Mesenchymal stem cell (in vitro differentiated cells and primary cell): ENCODE results near the gene TMEM33.

ENCODE experiments used
- DNase-seq: peaks from one replicate; pipeline ENCODE4 v3.0.0-alpha.2; 2013
- H2AFZ ChIP-seq: one replicate; pipeline ENCODE4 v1.6.1; 2013; ENCODE audit warnings: low read depth, mild to moderate bottlenecking, control low read depth, inconsistent platforms, low read length, moderate library complexity
- H2AK5ac ChIP-seq: 2 replicates; pipeline ENCODE4 v1.6.1; 2013; ENCODE audit warnings: low read length, moderate library complexity, mild to moderate bottlenecking, inconsistent platforms; ENCODE audit not compliant: severe bottlenecking
- H2BK120ac ChIP-seq: one replicate; pipeline ENCODE4 v1.6.1; 2013; ENCODE audit warnings: low read depth, mild to moderate bottlenecking, inconsistent platforms, low read length, moderate library complexity
- H2BK12ac ChIP-seq, 2 experiments: one replicate each; pipeline ENCODE4 v1.6.1; 2013; ENCODE audit warnings: inconsistent platforms in 2 of 2, low read length in 2 of 2, mild to moderate bottlenecking in 2 of 2, moderate library complexity in 2 of 2, control low read depth in 1 of 2
- H2BK15ac ChIP-seq: one replicate; pipeline ENCODE4 v1.6.1; 2013; ENCODE audit warnings: mild to moderate bottlenecking, low read depth, inconsistent platforms; ENCODE audit not compliant: poor library complexity, severe bottlenecking
- H2BK5ac ChIP-seq: 2 replicates; pipeline ENCODE4 v1.6.1; 2013; ENCODE audit warnings: low read depth, mild to moderate bottlenecking, low read length, control low read depth, inconsistent platforms; ENCODE audit not compliant: poor library complexity, severe bottlenecking
- H3K14ac ChIP-seq, 2 experiments: one replicate each; pipeline ENCODE4 v1.6.1; 2013; ENCODE audit warnings: inconsistent platforms in 2 of 2, low read length in 2 of 2, control low read depth in 1 of 2, mild to moderate bottlenecking in 1 of 2, moderate library complexity in 1 of 2
- H3K18ac ChIP-seq, 2 experiments: one replicate each; pipeline ENCODE4 v1.6.1; 2013; ENCODE audit warnings: inconsistent platforms in 2 of 2, low read length in 2 of 2, control low read depth in 1 of 2, low read depth in 1 of 2, mild to moderate bottlenecking in 1 of 2
- H3K23ac ChIP-seq, 2 experiments: one replicate each; pipeline ENCODE4 v1.6.1; 2013; ENCODE audit warnings: inconsistent platforms in 2 of 2, low read length in 2 of 2, mild to moderate bottlenecking in 2 of 2, moderate library complexity in 2 of 2, control low read depth in 1 of 2
- H3K27ac ChIP-seq: 2 replicates; pipeline ENCODE4 v1.5.1; 2013; ENCODE audit warnings: mild to moderate bottlenecking, moderate library complexity, low read length, control low read depth, inconsistent platforms; ENCODE audit not compliant: poor library complexity, severe bottlenecking
- H3K27me3 ChIP-seq, 2 experiments: 2 replicates each; pipeline versions ENCODE4 v1.6.1 to v1.7.0; 2013; ENCODE audit warnings: low read length in 2 of 2, mild to moderate bottlenecking in 2 of 2, moderate library complexity in 2 of 2, control low read depth in 1 of 2, inconsistent platforms in 1 of 2; ENCODE audit not compliant: control insufficient read depth in 1 of 2, insufficient read depth in 1 of 2
- H3K36me3 ChIP-seq, 2 experiments: 2 replicates each; pipeline versions ENCODE4 v1.6.1 to v1.7.0; 2013; ENCODE audit warnings: low read length in 2 of 2, control low read depth in 1 of 2, inconsistent platforms in 1 of 2, low read depth in 1 of 2, mild to moderate bottlenecking in 1 of 2; ENCODE audit not compliant: insufficient read depth in 2 of 2, control insufficient read depth in 1 of 2
- H3K4ac ChIP-seq, 2 experiments: one replicate each; pipeline ENCODE4 v1.6.1; 2013; ENCODE audit warnings: inconsistent platforms in 2 of 2, low read length in 2 of 2, mild to moderate bottlenecking in 2 of 2, moderate library complexity in 2 of 2, control low read depth in 1 of 2, low read depth in 1 of 2
- H3K4me1 ChIP-seq: 2 replicates; pipeline ENCODE4 v1.6.1; 2013; ENCODE audit warnings: low read depth, low read length, control low read depth; ENCODE audit not compliant: control insufficient read depth, insufficient read depth
- H3K4me2 ChIP-seq: 2 replicates; pipeline ENCODE4 v1.6.1; 2013; ENCODE audit warnings: low read length, mild to moderate bottlenecking, inconsistent platforms; ENCODE audit not compliant: poor library complexity, severe bottlenecking
- H3K4me3 ChIP-seq, 2 experiments: 2 replicates each; pipeline versions ENCODE4 v1.5.1 to v1.7.0; 2013; ENCODE audit warnings: low read length in 2 of 2, mild to moderate bottlenecking in 2 of 2, control low read depth in 1 of 2, low read depth in 1 of 2; ENCODE audit not compliant: insufficient read depth in 1 of 2
- H3K79me1 ChIP-seq: replicated peaks from 2 replicates; pipeline ENCODE4 v1.6.1; 2013; ENCODE audit warnings: mild to moderate bottlenecking, control low read depth, low read length, inconsistent platforms; ENCODE audit not compliant: poor library complexity, severe bottlenecking
- H3K9ac ChIP-seq: 2 replicates; pipeline ENCODE4 v1.7.0; 2013; ENCODE audit warnings: mild to moderate bottlenecking, low read length, moderate library complexity
- H3K9me3 ChIP-seq: 2 replicates; pipeline ENCODE4 v1.7.0; 2013; ENCODE audit warnings: mild to moderate bottlenecking, low read length; ENCODE audit not compliant: control insufficient read depth
- H4K8ac ChIP-seq: one replicate; pipeline ENCODE4 v1.6.1; 2013; ENCODE audit warnings: inconsistent platforms, mild to moderate bottlenecking, low read length, moderate library complexity
- H4K91ac ChIP-seq: one replicate; pipeline ENCODE4 v1.6.1; 2013; ENCODE audit warnings: mild to moderate bottlenecking, low read length, inconsistent platforms
- WGBS: methylation state at CpG from one replicate; pipeline ENCODE4 v1.1.7; 2013; ENCODE audit warnings: mixed read lengths; 5-methylcytosine and 5-hydroxymethylcytosine counted together

TMEM33 gene

DNA sequence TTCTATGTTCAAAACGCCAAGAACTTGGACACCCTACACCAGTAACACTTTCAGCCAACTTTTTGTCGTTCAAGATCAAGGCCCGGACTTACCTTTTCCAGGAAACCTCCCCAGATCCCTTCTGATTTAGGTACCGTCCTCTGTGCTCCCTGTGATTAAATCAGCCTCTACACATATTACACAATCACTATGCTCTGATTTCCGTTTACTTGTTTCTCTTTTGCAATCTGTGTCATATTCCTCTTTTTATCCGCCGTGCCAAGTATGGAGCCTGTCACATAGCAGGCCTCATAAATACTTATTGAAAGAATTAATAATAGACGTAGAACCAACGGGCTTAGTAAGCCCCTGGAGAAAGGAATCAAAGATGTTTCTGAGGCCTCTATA is 722 bp upstream of the TMEM33 start:
- 98% methylated on average over 9 of the region's 9 CpGs for WGBS
- Histone ChIP-seq H3K27ac (no peak overlapping the region), H3K9ac (no peak overlapping the region), H2AK5ac (no peak overlapping the region), H2BK12ac (no peak overlapping the region), H2AFZ (no peak overlapping the region), H2BK120ac (no peak overlapping the region), H3K4me3 (peak overlapping the region in 1 of 2 experiments; percentile 98), H4K91ac (no peak overlapping the region), H3K4me1 (peaks cover 5% of the 10 kb centered on the region), H3K36me3 (peaks cover 0 to 13% of the 10 kb centered on the region in 2 experiments), H3K14ac (no peak overlapping the region), H3K4ac (no peak overlapping the region), H3K23ac (no peak overlapping the region), H2BK15ac (no peak overlapping the region), H2BK5ac (no peak overlapping the region), H3K9me3 (no peaks in the 10 kb centered on the region), H3K27me3 (no peaks in the 10 kb centered on the region), H3K79me1 (peaks cover 2% of the 10 kb centered on the region), H3K4me2 (peak overlapping the region; percentile 47), H4K8ac (no peak overlapping the region), H3K18ac (no peak overlapping the region)
- no peak for DNase-seq

DNA sequence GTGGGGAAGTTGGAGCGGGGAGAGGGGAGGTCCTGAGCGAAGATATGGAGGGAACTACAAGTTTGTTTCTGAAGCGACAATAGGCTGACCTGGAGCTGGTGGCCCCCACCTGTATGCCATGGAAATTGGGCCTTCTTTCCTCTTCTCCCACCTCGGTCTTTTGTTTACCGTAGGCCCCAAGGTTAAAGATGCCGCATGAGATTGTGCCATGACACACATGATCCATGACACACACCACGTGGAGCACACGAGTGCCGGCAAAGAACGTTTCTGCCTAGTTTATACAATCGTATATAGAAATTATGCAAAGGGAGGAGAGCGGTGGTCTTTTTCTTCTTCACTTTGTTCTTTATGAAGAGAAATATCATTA is 408 bp downstream of the TMEM33 start:
- peak overlapping the region; percentile 94 to 98 for H3K4me3 ChIP-seq
- WGBS, result under 1% methylated on average over 10 of the region's 12 CpGs
- no peak overlapping the region for H4K91ac ChIP-seq
- H3K9me3 ChIP-seq, result no peaks in the 10 kb centered on the region
- peak overlapping the region; percentile 98 for H3K9ac ChIP-seq
- H3K27ac ChIP-seq, result peak overlapping the region; percentile 65
- H2BK5ac ChIP-seq, result no peak overlapping the region
- no peaks in the 10 kb centered on the region for H3K27me3 ChIP-seq
- peaks cover 2% of the 10 kb centered on the region for H3K79me1 ChIP-seq
- peak; percentile 59 for DNase-seq
- H2BK12ac ChIP-seq, result no peak overlapping the region
- H2AK5ac ChIP-seq, result no peak overlapping the region
- H3K14ac ChIP-seq, result no peak overlapping the region
- peaks cover 0 to 24% of the 10 kb centered on the region in 2 experiments for H3K36me3 ChIP-seq
- peak overlapping the region in 1 of 2 experiments; percentile 85 for H3K4ac ChIP-seq
- no peak overlapping the region for H2BK15ac ChIP-seq
- H4K8ac ChIP-seq, result peak overlapping the region; percentile 7
- H3K4me1 ChIP-seq, result peaks cover 5% of the 10 kb centered on the region
- peak overlapping the region in 1 of 2 experiments; percentile 79 for H3K18ac ChIP-seq
- peak overlapping the region in 1 of 2 experiments; percentile 16 for H3K23ac ChIP-seq
- H3K4me2 ChIP-seq, result peak overlapping the region; percentile 70
- H2AFZ ChIP-seq, result no peak overlapping the region
- peak overlapping the region; percentile 52 for H2BK120ac ChIP-seq

DNA sequence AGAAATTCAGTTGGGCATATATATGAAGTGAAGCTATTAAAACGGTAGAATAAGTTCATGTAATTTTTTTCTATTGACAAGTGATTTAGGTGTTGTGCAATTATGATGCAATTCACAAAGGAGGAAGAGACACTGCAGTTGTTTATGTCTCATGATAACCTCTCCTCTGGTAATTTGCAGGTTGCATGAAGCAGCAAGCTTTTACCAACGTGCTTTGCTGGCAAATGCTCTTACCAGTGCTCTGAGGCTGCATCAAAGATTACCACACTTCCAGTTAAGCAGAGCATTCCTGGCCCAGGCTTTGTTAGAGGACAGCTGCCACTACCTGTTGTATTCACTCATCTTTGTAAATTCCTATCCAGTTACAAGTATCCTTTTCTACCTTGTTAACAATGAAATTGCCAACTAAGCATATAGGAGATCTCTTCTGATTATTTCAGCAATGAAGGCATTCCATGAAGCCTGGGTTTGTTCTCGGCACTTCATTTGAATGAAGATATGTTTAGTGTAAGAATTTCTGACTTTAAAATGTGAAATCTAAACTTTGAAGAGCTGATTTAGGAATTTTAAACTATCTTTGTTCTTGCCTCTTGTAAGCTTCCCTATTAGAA is 3.9 kb downstream of the TMEM33 start:
- Histone ChIP-seq H2BK5ac (no peak overlapping the region), H3K4me3 (no peak overlapping the region), H3K27me3 (no peaks in the 10 kb centered on the region), H2BK12ac (no peak overlapping the region), H3K4me2 (no peak overlapping the region), H4K8ac (peak overlapping the region; percentile 15), H3K9me3 (no peaks in the 10 kb centered on the region), H3K23ac (no peak overlapping the region), H3K79me1 (peaks cover 5% of the 10 kb centered on the region), H3K4ac (no peak overlapping the region), H3K9ac (no peak overlapping the region), H3K14ac (no peak overlapping the region), H2AK5ac (no peak overlapping the region), H2AFZ (no peak overlapping the region), H3K36me3 (peaks cover 0 to 47% of the 10 kb centered on the region in 2 experiments), H3K18ac (no peak overlapping the region), H2BK120ac (no peak overlapping the region), H4K91ac (no peak overlapping the region), H2BK15ac (no peak overlapping the region), H3K4me1 (peaks cover 5% of the 10 kb centered on the region), H3K27ac (no peak overlapping the region)
- peak; percentile 69 for DNase-seq
- 66% methylated on average over 3 of the region's 3 CpGs for WGBS

DNA sequence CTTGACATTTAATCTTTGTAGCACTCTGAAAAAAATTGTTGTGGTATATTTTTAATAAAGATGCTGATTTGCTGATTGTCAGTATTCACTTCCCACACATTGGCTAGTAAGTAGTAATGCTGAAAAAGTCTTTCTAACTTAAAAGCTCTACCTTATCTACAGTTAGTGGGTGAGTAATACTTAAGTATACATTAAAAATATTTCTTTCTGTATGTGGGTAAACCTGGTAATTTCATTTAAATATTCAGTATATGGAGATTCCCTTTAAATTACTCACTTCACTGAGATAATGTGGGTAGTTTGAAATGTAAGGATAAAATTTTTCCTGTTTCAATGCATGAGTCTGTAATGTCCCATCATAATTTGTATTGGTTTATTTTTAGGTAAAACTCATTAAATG is 5.6 kb downstream of the TMEM33 start:
- H3K9me3 ChIP-seq, result no peaks in the 10 kb centered on the region

More for the DNA sequence above, 5.6 kb downstream of the TMEM33 start:
- no peak overlapping the region for H4K91ac ChIP-seq
- H4K8ac ChIP-seq, result no peak overlapping the region
- H3K23ac ChIP-seq, result no peak overlapping the region
- no peak overlapping the region for H2BK120ac ChIP-seq
- H3K4me2 ChIP-seq, result no peak overlapping the region
- H3K4me1 ChIP-seq, result peaks cover 5% of the 10 kb centered on the region
- H2AK5ac ChIP-seq, result no peak overlapping the region
- H3K4me3 ChIP-seq, result no peak overlapping the region
- no peak overlapping the region for H2BK5ac ChIP-seq
- H3K27ac ChIP-seq, result no peak overlapping the region
- H2BK12ac ChIP-seq, result no peak overlapping the region
- H3K18ac ChIP-seq, result no peak overlapping the region
- H3K79me1 ChIP-seq, result peaks cover 6% of the 10 kb centered on the region
- no peaks in the 10 kb centered on the region for H3K27me3 ChIP-seq
- no peak overlapping the region for H3K14ac ChIP-seq
- H2BK15ac ChIP-seq, result no peak overlapping the region
- no peak overlapping the region for H2AFZ ChIP-seq
- H3K36me3 ChIP-seq, result peaks cover 0 to 61% of the 10 kb centered on the region in 2 experiments
- H3K9ac ChIP-seq, result no peak overlapping the region
- DNase-seq, result no peak
- no peak overlapping the region for H3K4ac ChIP-seq
